Activated T-helper 17 cell treated with anti-CD3 and anti-CD28 coated beads, Interleukin-2, amount 50 U/mL, for 72 hours (primary cell): ENCODE results near the gene PDE11A. TPM values are rescaled to one million over a fixed set of nuclear protein-coding genes. Genes with fewer than 3 reads are reported as not detected.
A peak's percentile ranks its signal among the peaks of the same experiment; 100 is the strongest.
"Not testable (repeated sequence)": the region's sequence is repeated elsewhere in the genome, so short reads cannot be mapped to it uniquely, and the experiment has no call there.

Source experiments
- ATAC-seq: fragments of 150-1000 bp; cut with Tn5 transposase; replicated peaks from 2 replicates; pipeline ENCODE4 v1.10.0; 2021; ENCODE audit warnings: mild to moderate bottlenecking, moderate library complexity
- H3K27ac Mint-ChIP-seq: one replicate; pipeline ENCODE4 v1.8.0; 2022; ENCODE audit warnings: mixed read lengths
- H3K27me3 Mint-ChIP-seq: one replicate; pipeline ENCODE4 v1.8.0; 2022; ENCODE audit warnings: mixed read lengths
- H3K36me3 Mint-ChIP-seq: one replicate; pipeline ENCODE4 v1.8.0; 2022; ENCODE audit warnings: low read depth, mild to moderate bottlenecking, mixed read lengths
- H3K4me1 Mint-ChIP-seq: one replicate; pipeline ENCODE4 v1.8.0; 2022; ENCODE audit warnings: mixed read lengths
- H3K4me3 Mint-ChIP-seq: one replicate; pipeline ENCODE4 v1.8.0; 2022; ENCODE audit warnings: mild to moderate bottlenecking, mixed read lengths
- H3K9me3 Mint-ChIP-seq: one replicate; pipeline ENCODE4 v1.8.0; 2022; ENCODE audit warnings: mixed read lengths
- total RNA-seq, 2 donors: library from RNA; stranded (reverse); gene quantifications; one replicate each; pipeline ENCODE4 v1.2.3, GENCODE V29; 2022

The PDE11A gene
- total RNA-seq, 2 donors from 2014 or later: 0.08 TPM; not detected in 1

DNA sequence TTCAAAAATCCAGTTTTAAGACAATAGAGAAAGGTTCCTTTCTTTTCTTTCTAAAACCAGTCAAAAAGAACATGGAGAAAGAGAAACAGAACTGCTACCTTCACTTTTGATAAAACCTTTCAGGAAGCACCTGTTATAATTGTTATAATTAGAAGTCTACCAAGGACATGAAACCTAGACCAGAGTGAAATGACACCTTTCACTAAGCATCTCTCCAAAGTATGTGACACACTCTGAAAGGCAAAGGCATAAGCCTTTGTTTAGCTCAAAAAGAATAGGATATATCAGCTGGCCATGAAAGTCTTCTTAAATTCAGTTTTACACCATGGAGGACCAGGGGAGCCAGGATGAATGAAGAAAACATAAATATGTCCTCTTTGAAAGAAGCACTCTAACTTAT lies 20.9 kb upstream of the PDE11A start:
- ATAC-seq: no peak
- Mint-ChIP-seq H3K27ac (no peak overlapping the region), H3K4me3 (no peak overlapping the region), H3K4me1 (no peaks in the 10 kb centered on the region), H3K36me3 (no peaks in the 10 kb centered on the region), H3K9me3 (no peaks in the 10 kb centered on the region), H3K27me3 (peaks cover 8% of the 10 kb centered on the region)

DNA sequence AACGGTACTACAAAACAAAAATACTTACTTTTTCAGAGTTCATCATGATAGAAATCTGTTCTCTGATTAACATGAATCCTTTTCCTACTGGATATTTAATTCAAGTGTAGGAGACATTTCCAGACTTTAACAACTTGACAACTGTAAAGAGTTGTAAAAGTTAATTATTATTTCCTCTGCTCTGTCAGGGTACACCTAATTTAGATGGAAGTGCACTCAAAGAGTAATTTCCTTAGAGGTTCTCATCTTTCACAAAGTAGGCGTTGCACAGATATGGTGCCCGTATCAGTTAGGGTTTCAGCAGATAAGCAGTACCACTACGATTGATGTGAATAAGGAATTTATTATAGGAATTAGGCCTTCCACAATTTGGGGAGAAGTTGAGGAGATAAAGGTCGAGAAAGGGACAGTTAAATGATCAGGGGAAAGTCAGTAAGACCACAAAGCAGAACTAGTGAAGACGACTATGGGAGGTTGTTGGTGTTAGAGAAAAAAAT lies 16.2 kb upstream of the PDE11A start:
- H3K9me3 Mint-ChIP-seq: no peaks in the 10 kb centered on the region
- ATAC-seq: no peak
- H3K27ac Mint-ChIP-seq: no peak overlapping the region
- H3K27me3 Mint-ChIP-seq: peaks cover 8% of the 10 kb centered on the region
- no peak overlapping the region for H3K4me3 Mint-ChIP-seq
- no peaks in the 10 kb centered on the region for H3K36me3 Mint-ChIP-seq
- H3K4me1 Mint-ChIP-seq: no peaks in the 10 kb centered on the region

- Mint-ChIP-seq H3K27me3 (peaks cover 8% of the 10 kb centered on the region), H3K4me1 (no peaks in the 10 kb centered on the region)
These were observed 11.7 kb upstream of the PDE11A start for GRCh38 chr2:178084273-178084672.

DNA sequence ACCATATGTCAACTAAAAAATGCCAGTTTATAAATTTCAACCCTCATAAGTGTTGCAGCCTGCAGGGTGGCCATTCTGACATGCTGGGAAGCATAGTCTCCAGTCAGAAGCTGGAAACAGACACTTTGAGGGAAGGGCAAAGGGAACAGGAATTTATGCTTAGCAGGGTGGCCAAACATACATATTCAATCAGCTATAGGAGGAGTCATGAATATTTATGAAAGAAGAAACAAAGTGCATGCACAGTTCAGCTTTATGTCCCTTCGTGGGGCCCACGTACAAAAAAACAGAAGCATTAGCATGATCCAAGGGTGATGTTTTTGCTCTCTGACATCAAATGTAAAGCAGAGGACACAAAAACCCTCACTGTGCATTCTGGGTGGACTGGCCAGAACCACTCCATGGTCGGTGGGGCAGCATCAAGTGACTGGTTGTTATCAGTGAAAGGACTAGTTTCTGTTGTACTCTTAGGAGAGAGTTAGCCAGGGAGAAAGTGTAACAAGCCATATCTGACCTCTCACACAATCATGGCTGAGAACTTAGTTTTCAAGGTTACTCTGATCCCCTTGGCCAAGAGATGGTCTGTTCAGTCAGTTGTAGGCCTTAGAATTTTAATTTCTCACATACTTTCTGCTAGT lies 9.9 kb upstream of the PDE11A start:
- Mint-ChIP-seq H3K27me3 (peaks cover 12% of the 10 kb centered on the region), H3K4me3 (no peak overlapping the region), H3K4me1 (no peaks in the 10 kb centered on the region), H3K9me3 (no peaks in the 10 kb centered on the region), H3K27ac (no peak overlapping the region), H3K36me3 (no peaks in the 10 kb centered on the region)
- no peak for ATAC-seq

More at GRCh38 chr2:178084273-178084672, 11.7 kb upstream of the PDE11A start:
- Mint-ChIP-seq H3K9me3 (no peaks in the 10 kb centered on the region), H3K27ac (no peak overlapping the region), H3K36me3 (no peaks in the 10 kb centered on the region), H3K4me3 (no peak overlapping the region)
- no peak for ATAC-seq

DNA sequence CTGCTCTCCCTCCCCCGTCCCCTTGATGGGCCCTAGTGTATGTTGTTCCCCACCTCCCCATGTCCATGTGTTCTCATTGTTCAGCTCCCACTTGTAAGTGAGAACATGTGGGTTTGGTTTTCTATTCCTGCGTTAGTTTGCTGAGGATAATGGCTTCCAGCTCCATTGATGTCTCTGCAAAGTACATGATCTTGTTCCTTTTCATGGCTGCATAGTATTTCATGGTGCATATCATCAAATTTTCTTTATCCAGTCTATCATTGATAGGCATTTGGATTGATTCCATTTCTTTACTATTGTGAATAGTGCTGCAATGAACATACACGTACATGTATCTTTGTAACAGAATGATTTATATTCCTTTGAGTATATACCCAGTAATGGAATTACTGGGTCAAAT lies 6.7 kb upstream of the PDE11A start:
- H3K27ac Mint-ChIP-seq, H3K9me3 Mint-ChIP-seq, H3K4me3 Mint-ChIP-seq, ATAC-seq, H3K36me3 Mint-ChIP-seq, H3K4me1 Mint-ChIP-seq: not testable (repeated sequence)
- peaks cover 23% of the 10 kb centered on the region for H3K27me3 Mint-ChIP-seq

DNA sequence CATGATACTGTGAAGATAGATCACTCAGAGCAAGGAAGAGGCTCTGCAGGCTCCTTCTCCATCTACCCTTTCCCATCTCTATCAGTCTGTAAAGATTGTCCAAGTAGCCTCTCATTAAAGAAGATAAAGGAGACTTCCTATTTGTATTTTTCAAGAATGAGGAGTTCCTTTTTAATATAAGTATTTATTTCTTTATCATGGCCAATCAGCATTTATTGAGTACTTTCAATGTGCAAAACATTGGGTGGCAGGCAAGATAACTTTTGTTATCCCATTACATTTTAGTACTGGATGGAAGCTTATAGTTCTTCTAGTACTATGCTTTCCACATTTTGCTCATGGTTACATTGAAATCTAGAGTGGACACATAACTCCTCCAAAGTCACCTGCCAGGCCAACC lies 3.6 kb upstream of the PDE11A start:
- Mint-ChIP-seq H3K4me1 (no peaks in the 10 kb centered on the region), H3K27me3 (peaks cover 43% of the 10 kb centered on the region), H3K4me3 (no peak overlapping the region), H3K27ac (no peak overlapping the region), H3K36me3 (no peaks in the 10 kb centered on the region), H3K9me3 (no peaks in the 10 kb centered on the region)
- no peak for ATAC-seq

GRCh38 chr2:178075006-178075326 lies 2.4 kb upstream of the PDE11A start:
- Mint-ChIP-seq H3K4me1 (no peaks in the 10 kb centered on the region), H3K4me3 (no peak overlapping the region), H3K36me3 (no peaks in the 10 kb centered on the region), H3K27ac (no peak overlapping the region), H3K9me3 (no peaks in the 10 kb centered on the region), H3K27me3 (peaks cover 48% of the 10 kb centered on the region)
- no peak for ATAC-seq

- no peaks in the 10 kb centered on the region for H3K4me1 Mint-ChIP-seq
- H3K27me3 Mint-ChIP-seq: peaks cover 48% of the 10 kb centered on the region
- ATAC-seq: no peak
- no peaks in the 10 kb centered on the region for H3K9me3 Mint-ChIP-seq
- no peak overlapping the region for H3K4me3 Mint-ChIP-seq
- H3K36me3 Mint-ChIP-seq: no peaks in the 10 kb centered on the region
- no peak overlapping the region for H3K27ac Mint-ChIP-seq
These were observed 1.8 kb upstream of the PDE11A start for GRCh38 chr2:178074123-178075005.

GRCh38 chr2:178072000-178072382 lies 586 bp downstream of the PDE11A start:
- peaks cover 40% of the 10 kb centered on the region for H3K27me3 Mint-ChIP-seq
- H3K27ac Mint-ChIP-seq: no peak overlapping the region
- no peak for ATAC-seq
- no peaks in the 10 kb centered on the region for H3K4me1 Mint-ChIP-seq
- peak overlapping the region; percentile 49 for H3K4me3 Mint-ChIP-seq
- H3K9me3 Mint-ChIP-seq: no peaks in the 10 kb centered on the region
- H3K36me3 Mint-ChIP-seq: no peaks in the 10 kb centered on the region

GRCh38 chr2:178070824-178071223 lies 1.8 kb downstream of the PDE11A start:
- no peak for ATAC-seq
- Mint-ChIP-seq H3K9me3 (no peaks in the 10 kb centered on the region), H3K4me1 (no peaks in the 10 kb centered on the region), H3K36me3 (no peaks in the 10 kb centered on the region), H3K4me3 (no peak overlapping the region), H3K27me3 (peaks cover 35% of the 10 kb centered on the region), H3K27ac (no peak overlapping the region)

- H3K4me3 Mint-ChIP-seq: no peak overlapping the region
- no peaks in the 10 kb centered on the region for H3K36me3 Mint-ChIP-seq
- H3K27me3 Mint-ChIP-seq: peaks cover 30% of the 10 kb centered on the region
These were observed 3.0 kb downstream of the PDE11A start for GRCh38 chr2:178069551-178069950.

GRCh38 chr2:178068823-178069454 lies 3.6 kb downstream of the PDE11A start:
- no peak overlapping the region for H3K4me3 Mint-ChIP-seq
- H3K4me1 Mint-ChIP-seq: no peaks in the 10 kb centered on the region
- ATAC-seq: no peak
- H3K9me3 Mint-ChIP-seq: no peaks in the 10 kb centered on the region
- H3K27me3 Mint-ChIP-seq: peaks cover 23% of the 10 kb centered on the region
- no peak overlapping the region for H3K27ac Mint-ChIP-seq
- H3K36me3 Mint-ChIP-seq: no peaks in the 10 kb centered on the region

More at GRCh38 chr2:178069551-178069950, 3.0 kb downstream of the PDE11A start:
- H3K27ac Mint-ChIP-seq: no peak overlapping the region
- no peaks in the 10 kb centered on the region for H3K9me3 Mint-ChIP-seq
- ATAC-seq: no peak
- H3K4me1 Mint-ChIP-seq: no peaks in the 10 kb centered on the region

GRCh38 chr2:178066890-178067669 lies 5.5 kb downstream of the PDE11A start:
- Mint-ChIP-seq H3K4me3 (no peak overlapping the region), H3K9me3 (no peaks in the 10 kb centered on the region), H3K4me1 (no peaks in the 10 kb centered on the region), H3K36me3 (no peaks in the 10 kb centered on the region), H3K27me3 (peaks cover 15% of the 10 kb centered on the region), H3K27ac (no peak overlapping the region)
- ATAC-seq: no peak

- peaks cover 12% of the 10 kb centered on the region for H3K27me3 Mint-ChIP-seq
- no peaks in the 10 kb centered on the region for H3K4me1 Mint-ChIP-seq
- no peak overlapping the region for H3K27ac Mint-ChIP-seq
- H3K36me3 Mint-ChIP-seq: no peaks in the 10 kb centered on the region
- H3K9me3 Mint-ChIP-seq: no peaks in the 10 kb centered on the region
- ATAC-seq: no peak
- H3K4me3 Mint-ChIP-seq: no peak overlapping the region
These were observed 6.3 kb downstream of the PDE11A start for GRCh38 chr2:178066324-178066723.
